HG02981 (cell line): ENCODE measurements around the gene LAMA4.

ENCODE experiments used
- ATAC-seq: cut with Tn5 transposase; IDR thresholded peaks from one replicate; pipeline ENCODE4 v1.9.1; 2021; ENCODE audit warnings: mild to moderate bottlenecking, moderate library complexity; ENCODE audit not compliant: unreplicated experiment

Gene LAMA4

GRCh38 chr6:112153926-112154607 lies 100.3 kb downstream of the LAMA4 start:
- no peak for ATAC-seq

GRCh38 chr6:112150363-112150762 lies 104.0 kb downstream of the LAMA4 start:
- ATAC-seq, result no peak

GRCh38 chr6:112149719-112150263 lies 104.6 kb downstream of the LAMA4 start:
- ATAC-seq, result no peak

GRCh38 chr6:112149236-112149635 lies 105.1 kb downstream of the LAMA4 start:
- ATAC-seq, result no peak

GRCh38 chr6:112148103-112148502 lies 106.3 kb downstream of the LAMA4 start:
- ATAC-seq, result no peak

GRCh38 chr6:112145080-112145573 lies 109.2 kb downstream of the LAMA4 start:
- ATAC-seq, result no peak

- ATAC-seq, result no peak
Measured at GRCh38 chr6:112144145-112144926, 110.0 kb downstream of the LAMA4 start.

GRCh38 chr6:112141707-112142106 lies 112.7 kb downstream of the LAMA4 start:
- no peak for ATAC-seq

- no peak for ATAC-seq
Measured at GRCh38 chr6:112139052-112139451, 115.3 kb downstream of the LAMA4 start.

- ATAC-seq, result no peak
Measured at GRCh38 chr6:112130878-112131277, 123.5 kb downstream of the LAMA4 start.

GRCh38 chr6:112128208-112128607 lies 126.2 kb downstream of the LAMA4 start:
- no peak for ATAC-seq

GRCh38 chr6:112123982-112124381 lies 130.4 kb downstream of the LAMA4 start:
- ATAC-seq, result no peak

GRCh38 chr6:112122756-112123155 lies 131.6 kb downstream of the LAMA4 start:
- no peak for ATAC-seq

- ATAC-seq, result no peak
Measured at GRCh38 chr6:112118034-112118433, 136.3 kb downstream of the LAMA4 start.

- ATAC-seq, result no peak
Measured at GRCh38 chr6:112117554-112117953, 136.8 kb downstream of the LAMA4 start.

GRCh38 chr6:112116221-112116620 lies 138.1 kb downstream of the LAMA4 start:
- ATAC-seq, result no peak

- no peak for ATAC-seq
Measured at GRCh38 chr6:112114577-112115223, 139.7 kb downstream of the LAMA4 start.

GRCh38 chr6:112113918-112114317 lies 140.4 kb downstream of the LAMA4 start:
- no peak for ATAC-seq

- no peak for ATAC-seq
Measured at GRCh38 chr6:112113431-112113830, 140.9 kb downstream of the LAMA4 start.

- no peak for ATAC-seq
Measured at GRCh38 chr6:112109262-112109661, 145.1 kb downstream of the LAMA4 start.

- ATAC-seq, result no peak
Measured at GRCh38 chr6:112106562-112106961, 147.8 kb downstream of the LAMA4 start.
